ENCODE data around the gene ZNF133.

- no peak for TF ChIP-seq CTCF (tag by site-specific recombination; IDR thresholded peaks at IDR 0.05)
- TF ChIP-seq ZNF600 (tag by site-specific recombination; IDR thresholded peaks at IDR 0.05) = no peak
- TF ChIP-seq PATZ1 (tag by site-specific recombination; IDR thresholded peaks at IDR 0.05) = 0 out of 2 replicates have a peak, but pooled peaks have one; percentile 2
Observed at GRCh38 chr20:18288749-18289267, 481 bp downstream of the ZNF133 start.

Data from HEK293 (cell line).